CD4-positive, alpha-beta T cell (primary cell): ENCODE data around the gene ATP5PD. TPM values are rescaled to one million over a fixed set of nuclear protein-coding genes. Genes with fewer than 3 reads are reported as not detected.
A peak's percentile ranks its signal among the peaks of the same experiment; 100 is the strongest.

Experiments used
- ATAC-seq: fragments of 200-7000 bp; cut with Tn5 transposase; one replicate; pipeline ENCODE4 v1.10.0; 2022; ENCODE audit warnings: mild to moderate bottlenecking; ENCODE audit not compliant: poor library complexity
- CTCF ChIA-PET: fragments of 350-600 bp; sonication (Branson Sonifier 250); formaldehyde crosslinking; loops from one replicate; lab custom pipeline; 2021; ENCODE audit warnings: antibody characterized with exemption, inconsistent platforms; lab: Charles Lee
- POLR2A ChIA-PET: fragments of 350-600 bp; sonication (Branson Sonifier 250); formaldehyde crosslinking; loops from one replicate; lab custom pipeline; 2021; ENCODE audit warnings: antibody characterized with exemption, inconsistent platforms; lab: Charles Lee
- DNase-seq, 14 experiments: peaks; one replicate each; pipeline ENCODE4 v3.0.0-alpha.2; 2013 to 2020; ENCODE audit warnings: mixed read lengths in 2 of 14
- H3K27ac ChIP-seq, 2 donors: one replicate each; pipeline versions ENCODE4 v1.5.1 to v1.7.0; 2013; ENCODE audit warnings: low read length in 2 of 2, low read depth in 1 of 2, mild to moderate bottlenecking in 1 of 2
- H3K27me3 ChIP-seq, 2 experiments: 1 replicate in 1 of 2; 2 replicates in 1 of 2; pipeline versions ENCODE4 v1.6.1 to v1.7.0; 2013; ENCODE audit warnings: low read length in 2 of 2, control low read depth in 1 of 2, mild to moderate bottlenecking in 1 of 2, moderate library complexity in 1 of 2; ENCODE audit not compliant: insufficient read depth in 2 of 2, control insufficient read depth in 1 of 2
- H3K36me3 ChIP-seq: one replicate; pipeline ENCODE4 v1.6.1; 2013; ENCODE audit warnings: low read length, control low read depth; ENCODE audit not compliant: insufficient read depth
- H3K4me1 ChIP-seq: one replicate; pipeline ENCODE4 v1.6.1; 2013; ENCODE audit warnings: low read length, control low read depth; ENCODE audit not compliant: insufficient read depth
- H3K4me3 ChIP-seq: one replicate; pipeline ENCODE4 v1.5.1; 2013; ENCODE audit warnings: mild to moderate bottlenecking, low read length, moderate library complexity
- H3K9me3 ChIP-seq, 2 experiments: 1 replicate in 1 of 2; 2 replicates in 1 of 2; pipeline versions ENCODE4 v1.6.1 to v1.7.0; 2013; ENCODE audit warnings: low read length in 2 of 2, mild to moderate bottlenecking in 2 of 2, control low read depth in 1 of 2, moderate library complexity in 1 of 2; ENCODE audit not compliant: control insufficient read depth in 1 of 2, insufficient read depth in 1 of 2
- H3K27ac Mint-ChIP-seq: one replicate; pipeline ENCODE4 v1.8.0; 2020; ENCODE audit warnings: mixed read lengths
- H3K27me3 Mint-ChIP-seq: one replicate; pipeline ENCODE4 v1.8.0; 2021; ENCODE audit warnings: mixed read lengths
- H3K36me3 Mint-ChIP-seq: one replicate; pipeline ENCODE4 v1.8.0; 2021; ENCODE audit warnings: low read depth, mixed read lengths
- H3K4me1 Mint-ChIP-seq: one replicate; pipeline ENCODE4 v1.8.0; 2021; ENCODE audit warnings: low read depth, mixed read lengths
- H3K4me3 Mint-ChIP-seq: one replicate; pipeline ENCODE4 v1.8.0; 2020; ENCODE audit warnings: mild to moderate bottlenecking, mixed read lengths
- H3K9me3 Mint-ChIP-seq: one replicate; pipeline ENCODE4 v1.8.0; 2020; ENCODE audit warnings: mixed read lengths
- CTCF ChIP-seq: fragments of 200-600 bp; IDR thresholded peaks from one replicate; pipeline ENCODE4 v1.8.0; 2022; ENCODE audit warnings: antibody characterized with exemption, mild to moderate bottlenecking
- intact Hi-C, 2 experiments: fragments of 100-400 bp; cut with DNase I in 1 of 2; cut with micrococcal nuclease in 1 of 2; formaldehyde crosslinking; loops; one replicate each; pipeline versions ENCODE4 v1.15.1 to v1.9.0; 2023 to 2025; cut with DNase I, micrococcal nuclease
- total RNA-seq, 174 experiments: library from RNA in 2 of 174; stranded (reverse) in 2 of 174; gene quantifications; one replicate each; pipeline ENCODE4 v1.2.3 and lab custom pipeline; 2021 to 2026

ATP5PD gene
- total RNA-seq, 2 experiments from 2014 or later = 98.5 to 112 TPM

GRCh38 chr17:75024686-75025397, 21.9 kb downstream of the ATP5PD start:
- Mint-ChIP-seq H3K27ac (peak overlapping the region; percentile 70), H3K9me3 (no peaks in the 10 kb centered on the region), H3K27me3 (no peaks in the 10 kb centered on the region), H3K4me1 (peaks cover 32% of the 10 kb centered on the region), H3K4me3 (peak overlapping the region; percentile 56), H3K36me3 (peaks cover 36% of the 10 kb centered on the region)
- Histone ChIP-seq H3K4me3 (no peak overlapping the region), H3K9me3 (no peaks in the 10 kb centered on the region), H3K36me3 (peaks cover 30% of the 10 kb centered on the region), H3K27me3 (no peaks in the 10 kb centered on the region), H3K4me1 (peaks cover 13% of the 10 kb centered on the region), H3K27ac (no peak overlapping the region)
- CTCF ChIA-PET = interaction anchor here (1.4 to 4.0 kb wide), 3 partner anchors 12 to 67 kb away, joined by 3 to 13 read pairs (median 4); partner anchors contain the start of gene MRPL58
- POLR2A ChIA-PET = interaction anchor here (0.7 to 3.8 kb wide), 8 partner anchors 10 to 177 kb away, joined by 3 to 37 read pairs (median 3); partner anchors contain the start of genes ATP5PD, KCTD2 and MRPL58
- peak; percentile 69 for ATAC-seq
- intact Hi-C loops = no loop called here
- peak in 8 of 14 experiments; percentile 17 to 55 (median 36) for DNase-seq
- TF ChIP-seq CTCF = no peak

DNA sequence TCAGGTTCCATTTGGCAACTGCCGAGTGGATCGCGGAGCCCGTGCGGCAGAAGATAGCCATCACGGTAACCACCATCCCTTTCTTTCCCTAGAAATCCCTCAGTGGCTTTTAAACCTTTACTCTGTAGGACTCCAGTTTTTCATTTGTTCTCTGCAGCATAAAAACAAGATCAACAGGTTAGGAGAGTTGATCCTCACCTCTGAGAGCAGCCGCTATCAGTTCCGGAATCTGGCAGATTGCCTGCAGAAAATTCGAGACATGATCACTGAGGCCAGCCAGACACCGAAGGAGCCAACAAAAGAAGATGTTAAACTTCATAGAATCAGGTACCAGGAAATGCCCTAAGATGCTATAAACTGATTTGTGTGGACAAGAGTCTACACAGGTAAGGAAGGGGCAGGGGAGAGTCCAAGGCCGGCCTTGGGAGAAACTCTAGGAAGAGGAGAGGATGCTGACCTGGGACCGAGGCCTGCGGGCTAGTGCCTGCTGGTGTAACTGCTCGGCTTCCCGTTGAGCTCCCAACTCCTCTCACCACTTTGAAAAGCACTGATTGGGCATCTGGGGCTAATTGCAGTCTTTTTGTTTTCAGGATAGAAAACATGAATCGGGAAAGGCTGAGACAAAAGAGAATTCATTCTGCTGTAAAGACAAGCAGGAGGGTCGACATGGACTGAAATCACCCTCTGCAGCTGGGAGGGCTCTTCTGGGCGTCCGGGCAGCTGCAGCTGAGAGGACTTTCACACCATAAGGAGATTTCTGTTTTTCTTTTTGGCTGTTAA, 26.2 kb downstream of the ATP5PD start:
- peaks cover 67% of the 10 kb centered on the region for H3K36me3 Mint-ChIP-seq

More for the DNA sequence above, 26.2 kb downstream of the ATP5PD start:
- H3K4me1 ChIP-seq = peaks cover 10% of the 10 kb centered on the region
- Mint-ChIP-seq H3K4me3 (no peak overlapping the region), H3K27ac (no peak overlapping the region), H3K4me1 (peaks cover 29% of the 10 kb centered on the region), H3K9me3 (no peaks in the 10 kb centered on the region), H3K27me3 (no peaks in the 10 kb centered on the region)
- ATAC-seq = no peak
- peaks cover 55% of the 10 kb centered on the region for H3K36me3 ChIP-seq
- H3K27me3 ChIP-seq = no peaks in the 10 kb centered on the region
- no peak for DNase-seq
- intact Hi-C loops = no loop called here
- H3K9me3 ChIP-seq = no peaks in the 10 kb centered on the region
- H3K4me3 ChIP-seq = no peak overlapping the region
- ChIA-PET POLR2A (no interaction called here), CTCF (interaction anchor here (0.7 to 0.9 kb wide), 2 partner anchors 8 to 13 kb away, joined by 3 read pairs; partner anchors contain the start of gene MRPL58)
- H3K27ac ChIP-seq = no peak overlapping the region
- TF ChIP-seq CTCF = no peak
